ENCODE data around the gene REXO4.
A peak's percentile ranks its signal among the peaks of the same experiment; 100 is the strongest.
"Not testable (repeated sequence)": the region's sequence is repeated elsewhere in the genome, so short reads cannot be mapped to it uniquely, and the experiment has no call there.

The REXO4 gene

GRCh38 chr9:133386338-133386737 is 31.5 kb downstream of the REXO4 start:
- DNase-seq, result no peak

DNA sequence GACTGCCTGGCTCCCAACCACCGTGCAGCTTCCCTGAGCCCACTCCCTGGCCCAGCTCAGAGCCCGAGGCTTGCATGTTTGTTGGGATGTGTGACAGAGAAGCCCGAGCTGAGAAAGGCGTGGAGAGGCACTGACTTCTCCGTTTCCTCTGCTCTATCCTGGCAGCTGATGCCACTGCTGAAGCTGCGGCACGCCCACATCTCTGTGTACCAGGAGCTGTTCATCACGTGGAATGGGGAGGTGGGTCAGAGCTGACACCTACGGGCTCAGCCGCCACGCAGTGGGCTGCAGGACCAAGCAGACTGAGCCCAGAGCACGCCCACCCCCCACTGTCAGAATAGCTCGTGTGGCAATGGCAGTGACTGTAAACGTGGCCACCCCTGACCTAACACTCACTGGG is 32.4 kb downstream of the REXO4 start:
- no peak for DNase-seq

- DNase-seq, result no peak
Observed at GRCh38 chr9:133384736-133385321, 33.0 kb downstream of the REXO4 start.

- no peak for DNase-seq
Observed at GRCh38 chr9:133383438-133383837, 34.4 kb downstream of the REXO4 start.

DNA sequence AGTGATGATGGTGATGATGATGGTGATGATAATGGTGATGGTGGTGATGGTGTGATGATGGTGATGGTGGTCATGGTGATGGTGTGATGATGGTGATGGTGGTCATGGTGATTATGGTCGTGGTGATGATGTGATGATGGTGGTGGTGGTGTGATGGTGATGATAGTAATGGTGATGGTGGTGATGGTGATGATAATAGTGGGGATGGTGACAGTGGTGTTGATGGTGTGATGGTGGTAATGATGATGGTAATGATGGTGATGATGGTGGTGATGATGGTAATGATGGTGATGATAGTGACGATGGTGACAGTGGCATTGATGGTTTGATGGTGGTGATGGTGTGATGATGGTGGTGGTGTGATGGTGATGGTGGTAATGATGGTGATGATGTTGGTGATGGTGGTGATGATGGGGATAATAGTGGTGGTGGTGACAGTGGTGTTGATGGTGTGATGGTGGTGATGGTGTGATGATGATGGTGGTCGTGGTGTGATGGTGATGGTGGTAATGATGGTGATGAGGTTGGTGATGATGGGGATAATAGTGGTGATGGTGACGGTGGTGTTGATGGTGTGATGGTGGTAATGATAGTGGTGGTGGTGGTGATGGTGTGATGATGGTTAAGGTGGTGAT is 35.2 kb downstream of the REXO4 start:
- DNase-seq, result no peak

GRCh38 chr9:133380734-133381133 is 37.1 kb downstream of the REXO4 start:
- DNase-seq, result no peak

DNA sequence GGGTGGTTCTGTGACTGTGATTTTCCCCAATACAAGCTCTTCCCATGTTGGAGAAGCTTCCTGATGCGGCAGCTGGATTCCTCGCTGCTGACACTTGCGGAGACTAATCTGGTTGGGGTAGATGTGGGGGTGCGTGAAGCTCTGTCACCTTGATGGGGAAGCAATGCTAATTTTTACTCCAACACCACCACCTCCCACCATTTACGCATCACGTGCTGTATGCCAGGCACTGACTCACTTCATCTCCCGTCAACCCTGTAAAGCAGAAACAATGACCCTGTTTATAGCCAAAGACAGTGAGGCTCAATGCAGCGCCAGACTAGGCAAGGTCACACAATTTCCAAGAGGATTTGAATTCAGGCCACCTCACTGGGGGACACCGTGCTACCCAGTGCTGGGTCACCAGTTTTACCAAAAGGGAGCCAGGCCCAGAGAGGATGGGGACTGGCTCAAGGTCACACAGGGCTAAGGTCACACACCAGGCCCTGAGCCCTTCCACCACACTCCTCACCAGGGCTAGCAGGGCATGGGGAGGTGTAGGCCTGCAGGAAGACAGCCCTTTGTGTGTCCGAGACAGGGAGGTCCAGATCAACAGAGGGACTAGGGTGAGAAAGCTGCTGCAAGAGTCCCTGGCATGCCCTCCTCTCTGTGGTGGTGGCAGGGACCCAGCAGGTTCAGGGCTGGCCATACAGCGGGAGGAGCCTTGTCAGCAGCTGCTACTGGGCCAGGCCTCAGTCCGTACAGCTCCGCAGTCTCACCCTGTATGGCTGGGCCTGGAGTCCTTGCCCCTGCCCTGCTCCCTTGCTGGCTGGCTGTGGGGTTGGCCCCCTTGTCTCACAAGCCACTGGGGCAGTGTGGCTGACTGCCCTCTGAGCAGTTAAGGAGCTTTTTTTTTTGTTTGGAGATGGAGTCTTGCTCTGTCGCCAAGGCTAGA is 38.4 kb downstream of the REXO4 start:
- DNase-seq, result no peak

GRCh38 chr9:133378408-133378962 is 39.3 kb downstream of the REXO4 start:
- DNase-seq, result no peak

DNA sequence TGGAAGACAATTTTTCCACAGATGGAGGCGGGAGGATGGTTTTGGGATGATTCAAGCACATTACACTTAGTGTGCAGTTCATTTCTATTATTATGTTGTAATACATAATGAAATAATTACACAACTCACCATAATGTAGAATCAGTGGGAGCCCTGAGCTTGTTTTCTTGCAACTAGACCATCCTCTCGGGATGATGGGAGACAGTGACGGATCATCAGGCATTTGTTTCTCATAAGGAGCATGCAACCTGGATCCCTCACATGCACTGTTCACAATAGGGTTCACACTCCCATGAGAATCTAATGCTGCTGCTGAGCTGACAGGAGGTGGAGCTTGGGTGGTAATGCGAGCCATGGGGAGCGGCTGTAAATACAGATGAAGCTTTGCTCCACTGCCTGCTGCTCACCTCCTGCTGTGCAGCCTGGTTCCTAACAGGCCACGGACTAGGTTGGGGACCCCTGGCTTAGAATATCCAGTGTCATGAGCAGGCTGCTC is 40.0 kb downstream of the REXO4 start:
- no peak for DNase-seq

- not testable (repeated sequence) for DNase-seq
Observed at GRCh38 chr9:133377280-133377679, 40.5 kb downstream of the REXO4 start.

DNA sequence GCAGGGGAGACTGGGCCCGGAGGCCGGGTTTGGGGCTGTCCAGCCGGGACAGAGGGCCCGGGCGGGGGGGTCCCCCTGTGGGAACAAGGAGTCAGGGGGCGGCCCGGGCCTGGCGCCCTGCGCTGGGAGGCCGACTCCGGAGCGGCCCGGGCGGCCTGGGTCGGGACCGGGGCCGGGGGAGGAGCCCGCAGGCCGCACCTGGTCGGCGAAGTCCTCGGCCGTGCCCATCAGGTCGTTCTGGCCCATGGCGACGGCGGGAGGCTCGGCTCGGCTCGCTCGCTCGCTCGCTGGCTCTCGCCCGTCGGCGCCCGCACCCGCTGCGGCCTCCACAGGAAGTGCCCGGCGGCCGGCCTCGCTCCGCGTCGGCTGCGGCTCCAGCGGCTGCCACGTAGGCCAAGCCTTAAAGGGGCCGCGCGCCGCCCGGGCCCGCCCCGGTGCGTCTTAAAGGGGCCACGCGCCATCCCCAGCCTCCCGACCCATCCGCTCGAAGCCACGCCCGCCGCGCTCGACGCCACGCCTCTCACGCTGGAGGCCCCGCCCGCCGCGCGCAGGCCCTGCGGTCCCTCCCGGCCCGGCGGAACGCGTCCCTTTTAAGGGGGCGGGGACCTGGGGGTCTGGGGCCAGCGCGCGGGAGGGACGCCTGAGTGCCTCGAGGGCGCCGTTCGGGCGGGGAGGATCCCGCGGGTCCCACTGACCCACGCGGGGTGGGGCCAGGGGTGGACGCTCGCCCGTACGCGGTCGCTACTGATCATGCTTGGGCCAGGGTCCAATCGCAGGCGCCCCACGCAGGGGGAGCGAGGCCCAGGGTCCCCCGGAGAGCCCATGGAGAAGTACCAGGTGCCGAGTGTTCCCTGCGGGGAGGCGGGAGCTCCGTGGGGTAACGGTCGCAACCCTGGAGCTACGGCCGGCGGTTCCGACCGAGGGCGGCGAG is 41.8 kb downstream of the REXO4 start, which contains the start of the genes STKLD1 and SURF4:
Gene STKLD1, plus strand, starts transcription at position 643 of the 931 bp plus-strand sequence. Its CDS starts 108 bp downstream, at position 751.
Gene SURF4, minus strand, starts transcription at position 337 of the 931 bp plus-strand sequence. Its CDS starts 91 bp downstream, at position 246.
- DNase-seq, result peak; percentile 65 to 95

- peak in 1 of 2 experiments; percentile 61 for DNase-seq
Observed at GRCh38 chr9:133375116-133375723, 42.6 kb downstream of the REXO4 start.

- DNase-seq, result no peak
Observed at GRCh38 chr9:133374612-133375115, 43.1 kb downstream of the REXO4 start.

DNA sequence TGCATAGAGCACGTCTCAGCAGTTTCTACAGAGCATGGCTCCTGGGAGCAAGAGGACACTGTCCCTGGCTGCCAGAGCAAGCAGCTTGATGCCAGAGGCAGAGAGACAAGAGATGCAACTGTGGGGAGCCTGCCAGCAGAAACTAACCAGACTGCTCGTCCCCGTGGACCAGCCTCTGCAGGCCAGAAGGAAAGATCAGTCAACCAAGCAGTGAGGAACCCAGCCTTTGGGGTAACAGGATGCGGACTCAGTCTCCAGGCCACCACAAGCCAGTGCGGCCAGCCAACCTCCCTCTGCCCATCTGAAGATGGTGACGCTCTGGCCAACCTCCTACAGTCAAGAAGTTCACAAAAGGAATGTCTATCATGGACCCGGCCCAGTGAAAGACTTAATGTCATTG is 45.7 kb downstream of the REXO4 start:
- DNase-seq, result no peak

GRCh38 chr9:133371261-133371711 is 46.5 kb downstream of the REXO4 start:
- no peak for DNase-seq

- no peak for DNase-seq
Observed at GRCh38 chr9:133370685-133371084, 47.1 kb downstream of the REXO4 start.

DNA sequence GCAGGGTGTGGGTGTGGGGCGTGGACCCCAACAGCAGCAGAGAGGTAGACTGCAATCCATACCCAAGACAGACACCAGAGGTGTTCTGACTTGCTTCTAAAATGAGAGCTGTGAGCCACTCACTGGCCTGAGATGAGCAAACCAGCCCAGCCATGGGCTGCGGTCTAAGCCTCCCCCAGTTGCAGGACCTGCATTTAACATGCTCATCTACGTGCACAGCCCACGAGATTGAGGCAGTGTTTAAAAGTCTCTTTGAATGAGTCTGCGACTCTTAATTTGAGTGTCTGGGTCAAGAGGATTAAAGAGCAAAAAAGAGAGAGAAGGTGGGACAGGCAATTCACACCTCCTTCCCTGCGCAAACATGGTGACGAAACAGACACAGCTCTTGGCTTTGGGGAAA is 47.9 kb downstream of the REXO4 start:
- no peak for DNase-seq

DNA sequence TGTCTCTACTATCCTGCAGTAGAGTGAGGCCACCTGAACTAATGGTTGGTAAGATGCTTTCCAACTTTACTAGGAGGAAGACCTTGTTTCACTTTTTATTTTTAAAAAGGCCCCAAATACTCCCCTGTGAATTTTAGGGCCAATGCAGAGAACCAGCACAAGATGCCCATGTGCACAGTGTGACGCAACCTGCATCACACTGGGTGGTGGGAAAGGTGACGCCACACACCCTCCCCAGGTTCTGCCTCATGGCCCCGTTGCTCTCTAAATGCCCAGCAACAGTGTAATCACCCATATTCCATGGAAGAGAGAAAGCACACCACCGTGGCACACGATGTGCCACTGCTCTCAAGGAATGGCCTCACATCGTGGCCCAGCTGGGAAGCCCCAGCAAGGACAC is 48.4 kb downstream of the REXO4 start:
- DNase-seq, result no peak

DNA sequence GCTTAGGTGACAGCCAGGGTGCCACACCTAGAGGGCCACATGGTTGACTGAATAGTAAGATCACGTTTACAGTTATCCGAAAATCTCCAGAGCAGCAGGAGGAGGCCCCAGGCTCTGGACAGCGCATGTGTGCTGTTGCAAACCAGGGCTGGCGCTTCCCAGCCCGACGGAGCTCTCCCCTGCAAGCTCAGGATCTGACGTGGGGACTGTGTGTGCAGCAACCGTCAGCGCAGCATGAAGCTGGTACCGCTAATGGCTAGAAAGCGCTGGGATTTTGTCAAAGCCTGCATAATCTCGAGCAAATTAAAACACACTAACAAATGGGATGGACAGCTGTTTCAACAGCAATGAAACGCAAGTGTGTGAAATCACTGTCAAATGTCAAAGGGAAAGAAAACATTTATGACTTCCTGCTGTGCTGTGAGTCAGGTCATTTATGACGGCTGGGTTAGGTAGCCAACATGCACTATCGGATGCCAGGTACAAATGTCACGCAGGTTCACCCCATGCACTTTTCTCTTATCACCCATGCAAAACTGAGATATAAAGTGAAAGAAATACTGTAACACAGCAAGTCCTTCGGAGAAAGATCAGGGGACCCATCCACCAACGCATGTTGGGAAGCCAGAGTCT is 49.4 kb downstream of the REXO4 start:
- DNase-seq, result no peak

DNA sequence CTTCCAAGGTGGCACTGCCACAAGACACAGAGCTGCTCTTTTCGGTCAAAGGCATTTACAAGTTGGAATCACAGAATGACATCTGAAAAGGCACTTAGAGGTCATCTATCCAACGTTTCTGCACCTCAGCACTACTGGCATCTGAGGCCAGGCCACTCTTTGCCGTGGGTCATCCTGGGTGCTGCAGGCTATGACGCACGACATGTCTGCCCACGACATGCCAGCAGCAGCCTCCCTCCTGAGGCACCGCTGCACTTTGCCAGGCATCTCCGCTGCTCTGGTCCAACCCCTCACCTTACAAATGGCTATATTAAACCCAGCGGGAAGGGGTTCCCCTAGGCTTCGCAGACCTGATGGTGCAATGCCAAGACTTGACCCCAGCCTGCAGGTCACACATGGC is 50.0 kb downstream of the REXO4 start:
- no peak for DNase-seq

GRCh38 chr9:133367221-133367620 is 50.6 kb downstream of the REXO4 start:
- no peak for DNase-seq

Measured in NCI-H526 (cell line).